Thyroid gland (tissue), 4 donors: ENCODE measurements around the gene APLP2.

Experiments
- POLR2A ChIP-seq, 2 donors: fragments of 450-650 bp; IDR thresholded peaks; one replicate each; pipeline ENCODE4 v1.6.1; 2017; ENCODE audit warnings: antibody characterized with exemption in 2 of 2, mild to moderate bottlenecking in 2 of 2, moderate library complexity in 1 of 2
- TF ChIP-seq, protein P1 (sequence below), 6 experiments: fragments of 200-600 bp in 3 of 6; fragments of 450-650 bp in 3 of 6; sonication (generic) in 3 of 6; IDR thresholded peaks; one replicate each; pipeline ENCODE4 v1.5.1; 2016 to 2019; ENCODE audit warnings: antibody characterized with exemption in 6 of 6, mild to moderate bottlenecking in 2 of 6, inconsistent platforms in 1 of 6, moderate library complexity in 1 of 6

DNA sequence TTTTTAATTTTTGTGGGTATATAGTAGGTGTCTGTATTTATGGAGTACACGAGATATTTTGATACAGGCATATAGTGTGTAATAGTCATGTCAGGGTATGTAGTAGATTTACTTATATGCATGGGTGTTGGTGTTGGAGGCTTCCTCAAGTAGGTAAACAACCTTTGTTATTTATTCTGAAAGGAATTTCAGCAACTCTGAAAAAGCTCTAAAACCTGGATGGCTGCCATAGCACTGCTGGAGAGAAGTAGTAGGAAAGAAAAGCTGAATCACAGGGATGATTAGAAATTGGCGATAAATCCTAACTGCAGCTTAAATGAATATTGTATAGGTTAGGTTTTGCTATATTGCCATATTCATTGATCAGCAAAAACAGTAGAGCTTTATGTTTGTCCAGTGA, 45.5 kb downstream of the APLP2 start:
- TF ChIP-seq, protein P1, sequence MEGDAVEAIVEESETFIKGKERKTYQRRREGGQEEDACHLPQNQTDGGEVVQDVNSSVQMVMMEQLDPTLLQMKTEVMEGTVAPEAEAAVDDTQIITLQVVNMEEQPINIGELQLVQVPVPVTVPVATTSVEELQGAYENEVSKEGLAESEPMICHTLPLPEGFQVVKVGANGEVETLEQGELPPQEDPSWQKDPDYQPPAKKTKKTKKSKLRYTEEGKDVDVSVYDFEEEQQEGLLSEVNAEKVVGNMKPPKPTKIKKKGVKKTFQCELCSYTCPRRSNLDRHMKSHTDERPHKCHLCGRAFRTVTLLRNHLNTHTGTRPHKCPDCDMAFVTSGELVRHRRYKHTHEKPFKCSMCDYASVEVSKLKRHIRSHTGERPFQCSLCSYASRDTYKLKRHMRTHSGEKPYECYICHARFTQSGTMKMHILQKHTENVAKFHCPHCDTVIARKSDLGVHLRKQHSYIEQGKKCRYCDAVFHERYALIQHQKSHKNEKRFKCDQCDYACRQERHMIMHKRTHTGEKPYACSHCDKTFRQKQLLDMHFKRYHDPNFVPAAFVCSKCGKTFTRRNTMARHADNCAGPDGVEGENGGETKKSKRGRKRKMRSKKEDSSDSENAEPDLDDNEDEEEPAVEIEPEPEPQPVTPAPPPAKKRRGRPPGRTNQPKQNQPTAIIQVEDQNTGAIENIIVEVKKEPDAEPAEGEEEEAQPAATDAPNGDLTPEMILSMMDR (IDR thresholded peaks at IDR 0.05), result no peak
- no peak for TF ChIP-seq POLR2A (IDR thresholded peaks at IDR 0.05)
